Neural cell (in vitro differentiated cells): ENCODE measurements around the gene ASPA. TPM values are rescaled to one million over a fixed set of nuclear protein-coding genes. Genes with fewer than 3 reads are reported as not detected.

Experiments
- H2AFZ ChIP-seq: fragments of 200-600, 300-800 bp; sonication (generic), shearing (Covaris generic); 2 replicates; pipeline ENCODE4 v1.6.0; 2014; ENCODE audit warnings: low read depth, mild to moderate bottlenecking, antibody characterized with exemption, low read length, moderate library complexity
- H3F3A ChIP-seq: fragments of 200-600 bp; shearing (Covaris generic); 2 replicates; pipeline ENCODE4 v1.6.1; 2016; ENCODE audit warnings: mild to moderate bottlenecking, moderate library complexity, mixed read lengths, antibody characterized with exemption, low read length; ENCODE audit not compliant: insufficient read depth, poor library complexity, severe bottlenecking
- H3K27ac ChIP-seq: fragments of 200-600, 300-800 bp; sonication (generic), shearing (Covaris generic); 2 replicates; pipeline ENCODE4 v1.5.1; 2014; ENCODE audit warnings: mild to moderate bottlenecking, low read length, moderate library complexity
- H3K27me3 ChIP-seq: fragments of 300-800, 200-600 bp; sonication (generic), shearing (Covaris generic); 2 replicates; pipeline ENCODE4 v1.6.0; 2014; ENCODE audit warnings: mild to moderate bottlenecking, low read depth, low read length, moderate library complexity; ENCODE audit not compliant: insufficient read depth
- H3K36me3 ChIP-seq: fragments of 300-800, 200-600 bp; sonication (generic), shearing (Covaris generic); 2 replicates; pipeline ENCODE4 v1.5.1; 2014; ENCODE audit warnings: mild to moderate bottlenecking, antibody characterized with exemption, low read length, moderate library complexity; ENCODE audit not compliant: insufficient read depth
- H3K4me2 ChIP-seq: fragments of 300-800, 200-600 bp; sonication (generic), shearing (Covaris generic); 2 replicates; pipeline ENCODE4 v1.6.0; 2014; ENCODE audit warnings: mild to moderate bottlenecking, low read length
- H3K4me3 ChIP-seq: fragments of 300-800, 200-600 bp; sonication (generic), shearing (Covaris generic); 2 replicates; pipeline ENCODE4 v1.5.1; 2014; ENCODE audit warnings: mild to moderate bottlenecking, low read length, moderate library complexity
- H3K79me2 ChIP-seq: fragments of 200-600 bp; shearing (Covaris generic); replicated peaks from 2 replicates; pipeline ENCODE4 v1.6.0; 2014; ENCODE audit warnings: mild to moderate bottlenecking, low read length, moderate library complexity; ENCODE audit not compliant: insufficient read depth
- H3K9ac ChIP-seq: fragments of 300-800, 200-600 bp; sonication (generic), shearing (Covaris generic); 2 replicates; pipeline ENCODE4 v1.6.1; 2016; ENCODE audit warnings: mild to moderate bottlenecking, low read length, mixed read lengths
- H3K9me2 ChIP-seq: fragments of 200-600 bp; shearing (Covaris generic); 2 replicates; pipeline ENCODE4 v1.6.1; 2016; ENCODE audit warnings: mild to moderate bottlenecking, low read length, mixed read lengths; ENCODE audit not compliant: insufficient read depth
- H3K9me3 ChIP-seq: fragments of 200-600, 300-800 bp; sonication (generic), shearing (Covaris generic); 2 replicates; pipeline ENCODE4 v1.6.1; 2016; ENCODE audit warnings: mild to moderate bottlenecking, mixed run types, low read length, moderate library complexity, mixed read lengths
- H4K20me1 ChIP-seq: fragments of 200-600 bp; shearing (Covaris generic); 2 replicates; pipeline ENCODE4 v1.6.1; 2016; ENCODE audit warnings: mild to moderate bottlenecking, mixed run types; ENCODE audit not compliant: insufficient read depth
- EP300 ChIP-seq: fragments of 450-650 bp; conservative IDR thresholded peaks from 2 replicates; pipeline ENCODE4 v1.6.1; 2014; ENCODE audit warnings: antibody characterized with exemption, mild to moderate bottlenecking, moderate library complexity; ENCODE audit not compliant: poor library complexity, severe bottlenecking
- EZH2 ChIP-seq: fragments of 200-600, 300-800 bp; shearing (Covaris generic), sonication (generic); IDR thresholded peaks from 2 replicates; pipeline ENCODE4 v1.6.1; 2014; ENCODE audit warnings: antibody characterized with exemption, low read length, borderline replicate concordance, mild to moderate bottlenecking; ENCODE audit not compliant: insufficient read depth, poor library complexity, severe bottlenecking
- MXI1 ChIP-seq: fragments of 450-650 bp; conservative IDR thresholded peaks from 2 replicates; pipeline ENCODE4 v1.6.1; 2014; ENCODE audit warnings: antibody characterized with exemption, mild to moderate bottlenecking; ENCODE audit not compliant: poor library complexity, severe bottlenecking
- POLR2AphosphoS5 ChIP-seq: IDR thresholded peaks from 2 replicates; pipeline ENCODE4 v1.6.1; 2012
- RAD21 ChIP-seq: fragments of 450-650 bp; conservative IDR thresholded peaks from 2 replicates; pipeline ENCODE4 v1.6.1; 2014; ENCODE audit warnings: antibody characterized with exemption, mild to moderate bottlenecking, moderate library complexity
- SMC3 ChIP-seq: fragments of 450-650 bp; conservative IDR thresholded peaks from 2 replicates; pipeline ENCODE4 v1.6.1; 2014; ENCODE audit warnings: antibody characterized with exemption, mild to moderate bottlenecking, moderate library complexity; ENCODE audit not compliant: poor library complexity
- TAF1 ChIP-seq: IDR thresholded peaks from 2 replicates; pipeline ENCODE4 v1.6.1; 2012; ENCODE audit warnings: low read depth
- polyA plus RNA-seq: library from polyadenylated mRNA; depleted of rRNA; stranded (reverse); fragments of >200 nt; gene quantifications from 2 replicates; pipeline ENCODE4 v1.2.3, GENCODE V29; 2014
- TF ChIP-seq, protein P1 (sequence below): IDR thresholded peaks from 2 replicates; pipeline ENCODE4 v1.6.1; 2012; ENCODE audit warnings: borderline replicate concordance
- TF ChIP-seq, protein P2 (sequence below): fragments of 450-650 bp; IDR thresholded peaks from 2 replicates; pipeline ENCODE4 v1.5.1; 2014; ENCODE audit warnings: antibody characterized with exemption, mild to moderate bottlenecking, moderate library complexity; ENCODE audit not compliant: poor library complexity, severe bottlenecking

Gene ASPA
- polyA plus RNA-seq, 1 donor from 2014 or later: 0.24 TPM

DNA sequence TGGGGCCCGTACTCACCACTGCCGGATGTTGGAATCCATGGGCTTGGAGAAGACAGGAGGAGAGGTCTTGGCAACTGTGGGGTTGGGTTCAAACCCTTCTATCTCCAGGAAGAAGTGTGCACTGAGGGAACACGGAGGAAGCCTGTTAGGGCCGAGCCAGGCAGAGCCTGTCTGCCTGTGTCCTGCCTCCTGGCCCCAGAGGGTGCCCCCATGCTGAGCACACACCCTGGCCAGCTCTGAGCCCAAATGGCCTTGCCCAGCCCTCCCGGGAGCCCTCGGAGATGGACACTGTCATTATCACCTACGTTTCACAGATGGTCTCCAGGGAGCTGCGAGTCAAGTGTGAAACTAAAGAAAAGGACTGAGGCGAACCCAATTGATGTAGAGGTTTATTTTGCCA lies 69.4 kb downstream of the ASPA start:
- Histone ChIP-seq H3K79me2 (no peaks in the 10 kb centered on the region), H3K27ac (no peak overlapping the region), H3F3A (no peaks in the 10 kb centered on the region), H3K9me3 (no peaks in the 10 kb centered on the region), H3K27me3 (no peaks in the 10 kb centered on the region), H3K4me2 (no peak overlapping the region), H4K20me1 (no peaks in the 10 kb centered on the region), H3K9ac (no peak overlapping the region), H3K36me3 (no peaks in the 10 kb centered on the region), H3K9me2 (no peaks in the 10 kb centered on the region), H2AFZ (no peak overlapping the region), H3K4me3 (no peak overlapping the region)
- TF ChIP-seq POLR2AphosphoS5: no peak
- TF ChIP-seq EZH2: no peak
- TF ChIP-seq RAD21: no peak
- TF ChIP-seq, protein P1, sequence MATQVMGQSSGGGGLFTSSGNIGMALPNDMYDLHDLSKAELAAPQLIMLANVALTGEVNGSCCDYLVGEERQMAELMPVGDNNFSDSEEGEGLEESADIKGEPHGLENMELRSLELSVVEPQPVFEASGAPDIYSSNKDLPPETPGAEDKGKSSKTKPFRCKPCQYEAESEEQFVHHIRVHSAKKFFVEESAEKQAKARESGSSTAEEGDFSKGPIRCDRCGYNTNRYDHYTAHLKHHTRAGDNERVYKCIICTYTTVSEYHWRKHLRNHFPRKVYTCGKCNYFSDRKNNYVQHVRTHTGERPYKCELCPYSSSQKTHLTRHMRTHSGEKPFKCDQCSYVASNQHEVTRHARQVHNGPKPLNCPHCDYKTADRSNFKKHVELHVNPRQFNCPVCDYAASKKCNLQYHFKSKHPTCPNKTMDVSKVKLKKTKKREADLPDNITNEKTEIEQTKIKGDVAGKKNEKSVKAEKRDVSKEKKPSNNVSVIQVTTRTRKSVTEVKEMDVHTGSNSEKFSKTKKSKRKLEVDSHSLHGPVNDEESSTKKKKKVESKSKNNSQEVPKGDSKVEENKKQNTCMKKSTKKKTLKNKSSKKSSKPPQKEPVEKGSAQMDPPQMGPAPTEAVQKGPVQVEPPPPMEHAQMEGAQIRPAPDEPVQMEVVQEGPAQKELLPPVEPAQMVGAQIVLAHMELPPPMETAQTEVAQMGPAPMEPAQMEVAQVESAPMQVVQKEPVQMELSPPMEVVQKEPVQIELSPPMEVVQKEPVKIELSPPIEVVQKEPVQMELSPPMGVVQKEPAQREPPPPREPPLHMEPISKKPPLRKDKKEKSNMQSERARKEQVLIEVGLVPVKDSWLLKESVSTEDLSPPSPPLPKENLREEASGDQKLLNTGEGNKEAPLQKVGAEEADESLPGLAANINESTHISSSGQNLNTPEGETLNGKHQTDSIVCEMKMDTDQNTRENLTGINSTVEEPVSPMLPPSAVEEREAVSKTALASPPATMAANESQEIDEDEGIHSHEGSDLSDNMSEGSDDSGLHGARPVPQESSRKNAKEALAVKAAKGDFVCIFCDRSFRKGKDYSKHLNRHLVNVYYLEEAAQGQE: no peak
- no peak for TF ChIP-seq TAF1
- no peak for TF ChIP-seq EP300
- no peak for TF ChIP-seq SMC3
- TF ChIP-seq, protein P2, sequence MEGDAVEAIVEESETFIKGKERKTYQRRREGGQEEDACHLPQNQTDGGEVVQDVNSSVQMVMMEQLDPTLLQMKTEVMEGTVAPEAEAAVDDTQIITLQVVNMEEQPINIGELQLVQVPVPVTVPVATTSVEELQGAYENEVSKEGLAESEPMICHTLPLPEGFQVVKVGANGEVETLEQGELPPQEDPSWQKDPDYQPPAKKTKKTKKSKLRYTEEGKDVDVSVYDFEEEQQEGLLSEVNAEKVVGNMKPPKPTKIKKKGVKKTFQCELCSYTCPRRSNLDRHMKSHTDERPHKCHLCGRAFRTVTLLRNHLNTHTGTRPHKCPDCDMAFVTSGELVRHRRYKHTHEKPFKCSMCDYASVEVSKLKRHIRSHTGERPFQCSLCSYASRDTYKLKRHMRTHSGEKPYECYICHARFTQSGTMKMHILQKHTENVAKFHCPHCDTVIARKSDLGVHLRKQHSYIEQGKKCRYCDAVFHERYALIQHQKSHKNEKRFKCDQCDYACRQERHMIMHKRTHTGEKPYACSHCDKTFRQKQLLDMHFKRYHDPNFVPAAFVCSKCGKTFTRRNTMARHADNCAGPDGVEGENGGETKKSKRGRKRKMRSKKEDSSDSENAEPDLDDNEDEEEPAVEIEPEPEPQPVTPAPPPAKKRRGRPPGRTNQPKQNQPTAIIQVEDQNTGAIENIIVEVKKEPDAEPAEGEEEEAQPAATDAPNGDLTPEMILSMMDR: no peak
- TF ChIP-seq MXI1: no peak

DNA sequence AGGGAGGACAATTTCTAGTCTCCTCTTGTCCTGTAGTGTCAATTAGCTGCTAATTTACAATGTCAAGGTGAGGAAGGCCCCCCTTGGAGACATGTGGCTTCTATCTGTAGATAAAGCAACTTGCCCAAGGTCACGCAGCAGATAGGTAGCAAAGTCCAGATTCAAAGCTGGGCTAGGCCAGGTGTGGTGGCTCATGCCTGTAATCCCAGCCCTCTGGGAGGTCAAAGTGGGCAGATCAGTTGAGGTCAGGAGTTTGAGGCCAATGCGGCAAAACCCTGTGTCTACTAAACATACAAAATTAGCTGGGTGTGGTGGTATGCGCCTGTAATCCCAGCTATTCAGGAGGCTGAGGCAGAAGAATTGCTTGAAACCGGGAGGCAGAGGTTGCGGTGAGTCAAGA lies 70.7 kb downstream of the ASPA start:
- Histone ChIP-seq H3K79me2 (no peaks in the 10 kb centered on the region), H3K4me3 (no peak overlapping the region), H4K20me1 (no peaks in the 10 kb centered on the region), H3K36me3 (no peaks in the 10 kb centered on the region), H3K27ac (no peak overlapping the region), H3K9me3 (no peaks in the 10 kb centered on the region), H3K9ac (no peak overlapping the region), H3K9me2 (no peaks in the 10 kb centered on the region), H3K4me2 (no peak overlapping the region), H2AFZ (no peak overlapping the region), H3K27me3 (no peaks in the 10 kb centered on the region), H3F3A (no peaks in the 10 kb centered on the region)
- TF ChIP-seq, protein P1: no peak
- no peak for TF ChIP-seq POLR2AphosphoS5
- TF ChIP-seq MXI1: no peak
- TF ChIP-seq EP300: no peak
- no peak for TF ChIP-seq RAD21
- TF ChIP-seq EZH2: no peak
